ENCODE data around the gene HDAC3.

Gene HDAC3

GRCh38 chr5:141574122-141574510 is 62.5 kb downstream of the HDAC3 start:
- no peak overlapping the region for H2AFZ ChIP-seq (ENCODE audit: low read length)
- no peaks in the 10 kb centered on the region for H3F3A ChIP-seq (ENCODE audit: low read depth)
- TF ChIP-seq EZH2phosphoT487 (IDR thresholded peaks at IDR 0.05; ENCODE audit: borderline replicate concordance), result no peak
- no peak for TF ChIP-seq CTCF (conservative IDR thresholded peaks at IDR 0.05; ENCODE audit: low read length)
- no peaks in the 10 kb centered on the region for H3K9me2 ChIP-seq (replicated peaks; ENCODE audit: low read depth, low read length)
- no peaks in the 10 kb centered on the region for H4K20me1 ChIP-seq (ENCODE audit: insufficient read depth, low read length, poor library complexity, severe bottlenecking)
- H3K4me1 ChIP-seq (ENCODE audit: insufficient read depth, low read length, poor library complexity, severe bottlenecking), result no peaks in the 10 kb centered on the region
- no peaks in the 10 kb centered on the region for H3K9me3 ChIP-seq (ENCODE audit: insufficient read depth, low read depth, low read length)
- H3K4me3 ChIP-seq (ENCODE audit: low read length, poor library complexity, severe bottlenecking), result no peak overlapping the region
- no peak overlapping the region for H3K9ac ChIP-seq (ENCODE audit: low read depth, low read length, poor library complexity, severe bottlenecking)
- peaks cover 94% of the 10 kb centered on the region for H3K36me3 ChIP-seq (ENCODE audit: insufficient read depth, low read length)
- H3K4me2 ChIP-seq (ENCODE audit: low read depth, low read length, poor library complexity, severe bottlenecking), result no peak overlapping the region
- no peaks in the 10 kb centered on the region for H3K27me3 ChIP-seq (ENCODE audit: insufficient read depth, low read length, poor library complexity, severe bottlenecking)
- H3K79me2 ChIP-seq (ENCODE audit: insufficient read depth, low read length), result no peaks in the 10 kb centered on the region

- Histone ChIP-seq H3K4me2 (ENCODE audit: low read depth, low read length, poor library complexity, severe bottlenecking) (no peak overlapping the region), H3F3A (ENCODE audit: low read depth) (no peaks in the 10 kb centered on the region), H3K27me3 (ENCODE audit: insufficient read depth, low read length, poor library complexity, severe bottlenecking) (no peaks in the 10 kb centered on the region), H3K4me3 (ENCODE audit: low read length, poor library complexity, severe bottlenecking) (no peak overlapping the region), H3K9ac (ENCODE audit: low read depth, low read length, poor library complexity, severe bottlenecking) (no peak overlapping the region), H3K9me3 (ENCODE audit: insufficient read depth, low read depth, low read length) (no peaks in the 10 kb centered on the region), H3K79me2 (ENCODE audit: insufficient read depth, low read length) (no peaks in the 10 kb centered on the region), H3K36me3 (ENCODE audit: insufficient read depth, low read length) (peaks cover 94% of the 10 kb centered on the region), H2AFZ (ENCODE audit: low read length) (no peak overlapping the region), H3K9me2 (replicated peaks; ENCODE audit: low read depth, low read length) (no peaks in the 10 kb centered on the region), H3K4me1 (ENCODE audit: insufficient read depth, low read length, poor library complexity, severe bottlenecking) (no peaks in the 10 kb centered on the region), H4K20me1 (ENCODE audit: insufficient read depth, low read length, poor library complexity, severe bottlenecking) (no peaks in the 10 kb centered on the region)
- TF ChIP-seq CTCF (conservative IDR thresholded peaks at IDR 0.05; ENCODE audit: low read length) (no peak), EZH2phosphoT487 (IDR thresholded peaks at IDR 0.05; ENCODE audit: borderline replicate concordance) (no peak)
These were observed 63.0 kb downstream of the HDAC3 start for GRCh38 chr5:141573489-141574121.

Data from Loucy (cell line).